ENCODE results near the gene LIMCH1.
"Not testable (repeated sequence)": the region's sequence is repeated elsewhere in the genome, so short reads cannot be mapped to it uniquely, and the experiment has no call there.

The LIMCH1 gene

DNA sequence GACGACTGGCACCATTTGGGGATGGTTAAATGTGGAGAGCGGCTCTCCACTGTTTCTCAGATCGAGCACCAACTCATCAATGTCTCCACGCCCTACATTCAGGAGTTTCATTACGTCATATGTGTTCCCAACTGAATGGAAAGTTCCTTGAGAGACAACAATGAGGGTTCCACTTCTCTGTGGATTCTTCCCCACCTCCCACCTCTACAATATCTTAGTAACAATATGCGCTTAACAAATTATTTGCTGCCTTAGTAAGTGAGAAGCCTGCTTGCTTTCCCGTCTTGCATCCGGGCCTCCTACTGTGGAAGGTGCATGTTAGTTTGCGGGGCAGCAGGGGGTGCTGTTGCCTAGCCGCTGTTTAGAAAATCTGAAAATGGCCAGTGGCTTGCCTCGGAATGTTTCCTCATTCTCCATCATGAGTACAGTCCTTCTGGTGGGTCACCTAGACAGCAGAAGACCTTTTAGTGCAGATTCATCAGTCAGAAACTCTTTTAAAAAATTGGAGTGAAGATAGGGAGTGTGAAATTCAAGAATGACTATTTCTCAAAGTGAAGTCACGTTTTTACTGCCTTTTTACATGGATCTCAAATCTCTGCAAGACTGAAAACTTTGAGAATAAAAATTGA lies 154.9 kb downstream of the LIMCH1 start:
- DNase-seq = peak; percentile 55

DNA sequence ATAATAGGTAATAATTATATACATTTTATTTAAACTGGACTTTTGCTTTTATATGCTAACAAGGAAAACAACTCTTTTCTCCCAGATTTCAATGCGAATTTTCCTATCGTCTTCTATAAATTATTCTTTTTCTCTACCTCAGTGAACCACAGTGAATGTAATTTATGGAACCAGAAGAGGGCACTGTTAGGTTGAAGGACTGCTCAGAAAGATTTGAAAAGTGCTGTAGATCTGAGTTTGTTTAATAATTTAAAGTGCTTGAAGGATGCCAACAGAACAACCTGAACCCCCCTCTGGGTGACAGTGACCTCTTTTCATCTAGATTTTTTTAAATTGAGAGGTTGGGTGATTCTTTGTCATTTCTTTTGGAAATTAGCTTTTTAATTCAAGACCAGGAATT lies 155.7 kb downstream of the LIMCH1 start:
- DNase-seq = peak; percentile 23

DNA sequence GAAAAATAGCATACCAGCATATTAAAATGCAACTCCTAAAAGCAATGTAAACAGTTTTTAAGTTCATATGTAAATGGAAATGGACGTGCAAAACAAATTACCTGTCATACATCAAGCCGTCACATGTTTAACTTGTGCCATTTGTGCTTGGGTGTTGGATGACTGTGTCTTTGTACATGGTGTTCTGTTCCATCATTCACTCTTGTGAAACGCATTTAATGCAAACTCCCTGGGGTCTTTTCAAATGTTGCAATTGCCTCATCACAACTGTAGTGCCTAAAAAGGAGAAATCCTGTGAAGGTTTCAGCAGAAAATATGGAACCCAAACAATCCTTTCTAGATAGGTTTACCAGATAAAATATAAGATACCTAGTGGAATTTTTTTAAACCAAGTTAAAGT lies 158.2 kb downstream of the LIMCH1 start:
- no peak for DNase-seq

DNA sequence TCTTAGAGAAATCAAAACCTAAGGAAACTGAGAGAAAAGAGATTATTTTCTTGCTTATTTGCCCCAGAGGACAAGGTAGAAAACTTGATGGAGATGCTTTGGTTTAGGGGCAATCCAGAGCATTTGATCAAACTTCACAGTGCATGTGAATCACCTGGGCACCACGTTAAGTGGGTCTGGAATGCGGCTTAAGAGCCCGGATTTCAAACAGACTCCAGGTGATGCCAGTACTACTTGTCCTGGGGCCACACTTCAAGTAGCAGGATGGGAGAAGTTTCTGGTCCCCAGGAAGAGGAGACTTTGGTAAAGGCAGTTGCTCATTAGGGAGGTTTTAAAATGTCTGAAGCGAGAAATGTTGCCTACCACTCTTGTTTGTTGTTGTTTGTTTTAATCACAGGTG lies 158.8 kb downstream of the LIMCH1 start:
- DNase-seq = no peak

DNA sequence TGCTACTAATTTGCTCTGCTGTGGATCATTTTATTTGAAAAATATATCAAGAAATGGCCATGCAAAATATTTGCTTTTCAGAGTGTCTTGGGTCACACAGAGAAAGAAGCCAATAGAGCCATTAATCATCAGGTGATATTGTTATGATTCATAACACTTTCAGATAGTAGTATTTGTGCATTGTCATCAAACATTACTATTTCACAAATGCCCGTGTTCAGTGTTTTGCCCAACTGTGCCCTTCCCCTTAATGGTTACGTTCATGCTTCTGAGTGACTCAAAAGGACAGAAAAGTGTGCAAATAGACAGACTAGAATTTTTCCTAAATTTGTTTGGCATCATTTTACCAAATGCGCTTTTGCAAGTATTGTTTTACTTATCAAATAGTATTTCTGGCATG lies 164.0 kb downstream of the LIMCH1 start:
- no peak for DNase-seq

DNA sequence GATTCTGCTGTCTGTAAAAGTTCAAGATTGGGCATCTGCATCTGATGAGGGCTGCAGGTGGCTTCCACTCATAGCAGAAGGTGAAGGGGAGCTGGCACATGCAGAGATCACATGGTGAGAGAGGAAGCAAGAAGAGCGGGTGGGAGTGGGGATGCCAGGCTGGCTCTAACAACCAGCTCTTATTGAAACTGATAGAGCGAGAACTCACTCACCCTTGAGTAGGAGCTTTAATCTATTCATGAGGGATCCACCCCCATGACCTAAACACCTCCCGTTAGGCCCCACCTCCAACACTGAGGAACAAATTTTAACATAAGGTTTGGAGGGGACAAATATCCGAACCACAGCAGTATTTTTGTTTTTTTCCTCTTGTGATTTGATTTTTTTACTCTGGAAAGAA lies 164.8 kb downstream of the LIMCH1 start:
- DNase-seq = no peak

DNA sequence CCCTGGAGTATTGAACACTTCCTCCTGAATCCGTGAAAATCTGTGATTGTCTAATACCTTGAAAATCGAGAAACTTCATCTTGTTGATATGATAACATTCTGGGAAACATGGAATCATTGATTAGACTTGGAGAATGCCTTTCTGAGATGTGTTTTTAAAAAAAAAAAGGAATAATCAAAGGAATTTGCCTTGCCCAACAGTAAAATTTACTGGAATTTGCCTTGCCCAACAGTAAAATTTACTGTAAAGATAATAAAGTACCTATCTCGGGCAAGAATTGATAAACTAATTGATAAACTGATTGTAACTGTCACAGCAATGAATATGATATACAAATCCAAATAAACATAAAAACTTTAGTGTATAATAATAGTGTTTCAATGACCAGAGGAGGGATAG lies 165.8 kb downstream of the LIMCH1 start:
- no peak for DNase-seq

DNA sequence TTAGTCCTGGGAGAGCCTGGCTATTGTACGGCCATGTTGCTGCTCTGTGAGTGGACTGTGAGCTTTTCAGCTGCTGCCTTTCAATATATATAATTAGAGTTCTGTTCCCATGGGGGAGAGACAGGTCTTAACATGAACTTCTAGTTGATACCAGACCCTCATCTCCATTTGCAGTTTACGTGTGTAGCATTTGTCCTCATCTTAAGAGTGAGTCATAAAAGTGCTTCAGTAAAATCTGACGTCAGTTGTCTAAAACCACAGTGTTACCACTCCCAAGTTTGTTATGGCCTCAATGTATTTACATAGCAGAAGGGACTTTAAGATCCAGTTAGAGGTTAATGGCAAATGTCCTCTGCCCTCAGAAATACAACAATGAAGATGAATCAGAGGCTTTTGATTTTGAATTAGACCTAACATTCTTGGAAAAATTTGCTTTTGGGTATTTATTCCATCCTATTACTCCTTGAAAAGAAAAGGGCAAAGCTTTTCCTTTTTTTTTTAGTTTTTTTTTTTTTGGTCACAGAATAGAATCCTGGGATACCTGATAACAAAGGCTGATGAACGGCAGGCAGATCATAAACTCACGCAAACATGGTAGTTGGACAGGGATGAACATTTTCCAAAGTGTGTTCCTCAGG lies 172.0 kb downstream of the LIMCH1 start:
- no peak for DNase-seq

DNA sequence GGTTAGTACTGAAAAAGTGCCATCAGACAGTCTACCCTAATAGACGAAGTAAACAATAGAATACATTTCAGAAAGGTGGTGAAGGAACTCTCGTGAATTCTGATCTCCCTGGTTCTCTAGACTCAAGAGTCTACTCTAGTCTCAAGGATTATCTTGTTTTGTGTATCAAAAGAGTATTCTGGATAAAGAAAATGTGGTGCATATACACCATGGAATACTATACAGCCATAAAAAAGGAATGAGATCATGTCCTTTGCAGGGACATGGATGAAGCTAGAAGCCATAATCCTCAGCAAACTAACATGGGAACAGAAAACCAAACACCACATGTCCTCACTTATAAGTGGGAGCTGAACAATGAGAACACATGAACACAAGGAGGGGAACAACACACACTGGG lies 173.7 kb downstream of the LIMCH1 start:
- not testable (repeated sequence) for DNase-seq

DNA sequence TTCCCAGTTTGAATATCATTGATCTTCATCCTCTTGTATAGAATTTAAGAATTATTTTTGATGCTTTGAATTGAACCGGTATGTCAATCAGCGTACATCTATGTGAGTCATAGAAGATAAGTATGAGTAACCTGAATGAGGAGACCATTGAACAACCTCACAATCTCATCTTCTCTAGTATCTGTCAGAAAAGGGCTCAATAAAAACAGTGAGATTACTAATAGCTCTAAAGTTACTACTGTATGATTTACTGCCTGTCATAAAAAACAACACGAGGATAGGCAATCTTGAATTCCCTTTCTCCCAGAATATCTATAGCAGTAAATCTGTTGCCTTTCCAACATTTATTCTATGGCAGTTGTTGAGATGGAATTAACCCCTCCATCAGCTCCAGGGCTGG lies 174.5 kb downstream of the LIMCH1 start:
- DNase-seq = no peak

DNA sequence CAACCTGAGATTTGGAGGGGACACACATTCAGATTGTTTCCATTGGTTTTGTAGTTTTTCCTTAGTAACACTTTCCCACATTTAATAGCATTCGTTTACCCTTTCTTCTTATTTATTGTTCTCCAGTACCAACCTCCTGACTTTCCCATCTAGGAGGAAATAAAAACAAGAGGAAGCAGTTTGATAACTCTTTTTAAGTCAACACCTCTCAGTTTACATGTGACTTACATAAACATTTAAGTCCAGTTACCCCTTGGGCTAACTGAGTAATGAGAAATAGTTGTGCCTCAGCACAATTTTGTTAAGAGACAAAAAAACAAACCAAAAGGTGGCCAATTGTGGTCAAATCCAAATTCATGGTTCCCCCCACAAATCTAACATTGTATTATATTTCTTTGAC lies 175.8 kb downstream of the LIMCH1 start:
- no peak for DNase-seq

DNA sequence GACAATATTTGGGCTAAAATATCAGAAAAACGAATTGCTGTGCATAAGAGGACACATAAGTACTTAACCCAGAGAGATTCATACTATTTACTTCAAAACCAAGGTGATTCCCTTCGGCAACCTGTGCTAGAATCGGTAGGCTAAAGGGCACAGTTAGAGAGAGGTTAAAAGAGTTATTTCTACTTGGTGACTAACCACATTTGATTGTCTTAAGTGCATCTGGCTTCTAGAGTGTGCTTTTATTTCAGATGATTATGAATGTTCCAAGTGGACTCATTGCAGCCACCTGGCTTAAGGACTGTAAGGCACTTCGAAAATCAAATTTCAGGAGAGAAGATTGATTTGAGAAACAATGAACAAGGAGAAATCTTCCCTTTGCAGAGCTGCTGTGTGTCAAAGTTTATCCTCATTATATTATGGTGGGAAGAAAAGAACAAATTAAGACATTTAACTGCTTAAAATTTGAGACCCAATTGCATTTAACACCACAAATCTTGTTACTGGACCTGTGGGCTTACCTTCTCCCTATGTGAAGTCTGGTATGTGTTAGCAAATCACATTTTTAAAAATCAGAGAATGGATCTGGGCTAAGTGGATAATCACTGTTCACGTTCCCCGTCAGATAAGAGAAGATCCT lies 176.5 kb downstream of the LIMCH1 start:
- no peak for DNase-seq

DNA sequence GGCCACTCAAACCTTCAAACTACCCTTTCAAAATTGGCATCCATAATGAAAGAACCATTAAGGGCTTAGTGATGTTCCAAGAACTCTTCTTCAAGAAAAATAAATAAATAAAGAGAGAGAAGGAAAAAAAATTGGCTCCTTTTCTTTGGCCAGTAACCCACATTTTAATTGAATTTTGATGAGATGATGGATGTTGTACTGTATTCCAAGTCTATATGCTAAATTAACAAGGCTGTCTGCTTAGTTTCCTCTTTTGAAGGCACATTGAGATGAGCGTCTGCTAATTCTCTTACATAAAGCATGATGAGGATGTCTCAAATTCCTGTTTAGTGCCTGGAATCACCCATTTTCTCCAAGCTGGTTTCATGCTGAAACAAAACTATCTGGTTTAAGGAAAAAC lies 177.2 kb downstream of the LIMCH1 start:
- DNase-seq = no peak

DNA sequence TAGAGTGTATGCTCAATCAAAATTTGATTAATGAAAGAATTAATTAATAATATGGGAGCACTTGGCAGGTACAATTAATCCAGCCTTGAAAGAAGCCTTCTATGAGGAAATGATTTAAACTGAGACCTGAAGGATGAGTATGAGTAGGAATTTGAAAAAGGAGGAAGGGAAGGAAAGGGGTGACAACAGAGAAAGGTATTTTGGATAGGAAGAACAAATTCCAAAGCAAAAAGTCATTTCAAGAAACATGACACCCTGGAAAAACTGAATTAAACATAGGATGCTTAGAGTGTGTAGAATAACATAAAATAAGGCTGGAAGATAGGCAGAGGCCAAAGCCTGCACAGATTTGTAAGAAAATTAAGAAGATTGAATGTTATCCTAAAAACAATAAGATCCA lies 180.9 kb downstream of the LIMCH1 start:
- DNase-seq = no peak

DNA sequence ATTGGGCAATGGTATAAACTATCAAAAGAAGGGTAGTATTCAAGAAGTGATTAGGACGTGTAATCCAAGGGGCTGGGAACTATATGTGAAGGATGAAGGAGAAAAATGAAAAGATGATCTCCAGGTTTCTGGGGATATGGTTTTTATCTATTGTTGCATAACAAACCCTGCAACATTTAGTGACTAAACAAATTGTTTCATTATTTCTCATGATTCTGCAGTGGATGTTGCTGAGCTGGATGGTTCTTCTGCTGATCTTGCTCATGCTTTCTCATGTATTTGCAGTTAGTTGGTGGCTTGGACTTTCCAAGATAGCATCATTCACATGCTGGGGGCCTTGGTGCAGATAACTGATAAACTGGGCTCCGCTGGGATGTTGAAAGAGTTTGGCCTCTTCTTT lies 181.5 kb downstream of the LIMCH1 start:
- peak; percentile 11 for DNase-seq

DNA sequence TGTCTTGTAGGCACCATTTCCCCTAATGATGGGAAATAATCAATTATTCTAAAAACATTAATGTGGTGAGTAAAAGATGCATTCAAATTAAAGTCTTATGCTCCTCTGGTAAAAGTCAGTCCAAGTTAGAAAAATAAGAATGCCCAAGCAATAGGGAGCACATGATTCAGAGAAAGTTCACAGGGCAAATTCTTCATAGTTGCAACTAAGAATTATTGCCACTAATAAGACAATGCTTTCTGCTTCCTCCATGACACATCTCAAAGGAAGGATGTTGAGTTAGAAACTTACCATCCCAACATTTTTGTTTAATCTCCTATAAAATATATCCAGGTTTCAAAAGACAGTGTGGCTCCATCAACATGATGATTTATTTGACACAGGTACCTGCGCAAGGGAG lies 184.2 kb downstream of the LIMCH1 start:
- DNase-seq = no peak

DNA sequence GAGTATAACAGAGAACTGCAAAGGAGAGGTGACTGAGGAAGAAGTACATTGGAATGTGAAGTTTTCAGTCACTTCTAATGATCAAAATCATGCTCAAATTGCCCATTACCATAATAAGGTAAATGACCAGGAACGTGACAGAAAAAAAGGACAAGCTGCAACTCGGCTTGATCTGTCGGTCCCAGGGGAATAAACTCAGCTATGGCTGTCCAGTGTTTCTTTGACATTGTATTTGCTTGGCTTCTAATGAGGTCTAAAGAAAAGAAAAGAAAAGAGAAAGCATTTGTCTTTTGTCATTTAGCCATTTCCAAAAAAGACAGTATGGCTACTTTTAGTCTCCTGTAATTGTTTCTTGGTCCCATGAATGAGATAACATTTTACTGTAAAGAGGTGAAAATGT lies 185.3 kb downstream of the LIMCH1 start:
- no peak for DNase-seq

DNA sequence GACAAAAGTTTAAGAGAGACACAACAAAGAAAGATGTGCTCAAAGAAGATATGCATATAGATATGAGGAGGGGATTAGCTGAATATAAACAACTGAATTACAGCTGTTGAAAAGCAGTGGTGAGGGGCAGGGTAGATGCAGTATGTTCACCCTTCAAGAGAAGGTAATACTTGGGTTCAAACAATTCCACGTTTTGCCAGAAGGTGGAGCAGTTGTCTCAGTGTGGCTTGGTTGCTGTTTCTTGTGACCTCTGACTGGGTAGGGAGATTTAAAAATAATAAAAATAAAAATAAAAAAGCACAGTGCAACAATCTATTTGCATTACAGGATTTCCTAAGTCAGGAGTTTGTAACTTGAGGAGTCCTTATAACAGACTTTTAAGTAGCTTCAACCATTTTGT lies 187.3 kb downstream of the LIMCH1 start:
- no peak for DNase-seq

DNA sequence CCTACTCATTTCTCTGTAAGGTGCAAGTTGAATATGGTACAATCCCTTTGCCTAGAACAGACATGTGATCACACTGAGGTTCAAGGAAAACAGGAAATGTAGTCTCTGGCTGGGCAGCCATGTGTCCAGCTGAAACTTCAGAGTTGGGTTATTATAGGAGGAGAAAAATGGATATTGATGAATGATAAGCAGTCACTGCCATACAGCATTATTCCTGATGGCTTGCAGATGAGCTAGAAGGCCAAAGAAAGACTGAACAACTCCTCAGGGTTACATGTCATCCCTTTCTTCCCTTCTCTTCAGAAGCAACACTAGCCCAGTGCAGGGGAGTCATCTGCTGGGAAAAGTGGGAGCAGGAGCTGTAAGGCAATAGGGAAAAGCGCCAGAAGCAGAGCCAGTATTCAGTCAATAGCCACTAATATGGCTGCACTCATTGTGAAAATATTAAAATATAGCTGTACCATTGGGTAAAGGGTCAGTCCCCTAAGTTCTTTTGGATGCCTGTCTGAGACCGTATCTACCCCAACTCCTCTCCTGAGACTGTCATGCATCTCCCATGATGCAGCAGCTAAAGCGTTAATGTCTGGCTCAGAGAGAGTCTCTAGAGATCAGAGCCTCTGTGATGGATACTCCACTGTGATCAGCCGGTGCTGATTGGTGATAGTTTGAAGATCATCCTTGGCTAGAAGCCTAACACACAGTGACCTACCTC lies 190.1 kb downstream of the LIMCH1 start:
- DNase-seq = no peak

DNA sequence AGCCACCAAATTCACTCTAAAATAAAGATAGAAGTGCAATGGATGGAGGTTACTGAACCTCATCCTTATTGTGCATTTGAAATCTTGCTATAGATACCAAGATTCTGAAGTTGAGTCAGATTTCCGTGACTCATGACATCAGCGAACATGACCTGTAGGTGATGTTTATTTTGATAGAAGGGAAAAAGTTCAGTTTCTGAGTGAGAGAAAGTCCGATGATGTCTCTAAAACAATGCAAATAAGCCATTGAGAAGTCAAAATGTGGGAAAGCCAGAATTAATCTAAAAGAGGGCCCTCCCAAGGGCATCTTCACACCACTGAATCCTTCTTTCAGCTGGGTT lies 190.6 kb downstream of the LIMCH1 start:
- no peak for DNase-seq

DNA sequence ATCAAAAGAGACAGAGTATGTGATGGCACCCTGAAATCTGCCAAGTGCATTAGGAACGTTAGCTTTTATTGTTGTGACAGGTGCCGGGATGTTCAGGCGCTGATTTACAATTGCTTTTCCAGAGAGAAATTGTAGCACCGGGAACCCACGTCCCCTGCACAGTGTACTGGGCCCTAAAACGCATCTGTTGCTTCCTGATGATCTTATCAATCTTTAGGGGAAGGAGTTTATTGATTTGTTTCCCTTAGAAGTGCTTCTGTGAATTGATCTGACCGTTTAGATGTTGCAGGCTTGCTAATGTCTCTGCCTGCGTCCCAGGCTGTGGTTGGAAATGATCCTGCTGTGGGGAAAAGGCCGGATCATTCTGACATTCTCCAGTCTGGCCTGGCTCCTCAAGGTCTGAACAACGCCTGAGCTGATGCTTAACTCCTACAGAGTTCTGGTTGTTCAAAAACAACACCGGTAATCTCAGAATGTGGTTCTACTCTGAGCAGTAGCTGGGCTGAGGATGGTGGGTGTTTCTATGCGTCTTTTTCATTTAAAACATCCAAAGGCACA lies 193.7 kb downstream of the LIMCH1 start:
- DNase-seq = no peak

DNA sequence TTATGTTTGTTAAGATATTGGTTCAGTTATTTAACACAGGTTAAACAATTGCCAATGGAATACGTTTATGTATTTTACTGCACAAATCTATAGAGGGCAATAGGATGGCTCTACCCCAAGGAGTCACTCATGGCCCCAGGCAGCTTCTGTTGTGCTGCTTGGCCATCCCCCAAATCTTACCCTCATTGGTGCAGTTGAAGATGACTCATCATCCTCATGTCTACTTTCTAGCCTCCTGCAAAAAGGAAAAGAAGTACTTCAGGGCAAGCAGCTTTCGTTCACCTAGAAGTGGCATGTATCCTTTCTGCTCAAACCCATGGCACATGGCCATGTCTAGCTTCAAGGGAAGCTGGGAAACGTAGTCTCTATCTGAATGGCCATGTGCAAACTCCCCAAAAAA lies 196.4 kb downstream of the LIMCH1 start:
- no peak for DNase-seq

DNA sequence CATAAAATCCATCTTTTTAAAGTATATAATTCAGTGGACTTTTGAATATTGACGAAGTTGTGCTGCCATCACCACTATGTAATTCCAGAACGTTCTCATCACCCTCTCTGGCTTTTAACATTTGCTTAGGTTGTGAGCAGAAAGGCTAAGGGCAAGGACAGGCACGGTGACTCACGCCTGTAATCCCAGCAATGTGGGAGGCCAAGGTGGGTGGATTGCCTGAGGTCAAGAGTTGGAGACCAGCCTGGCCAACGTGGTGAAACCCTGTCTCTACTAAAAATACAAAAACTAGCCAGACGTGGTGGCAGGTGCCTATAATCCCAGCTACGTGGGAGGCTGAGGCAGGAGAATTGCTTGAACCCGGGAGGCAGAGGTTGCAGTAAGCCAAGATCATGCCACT lies 199.5 kb downstream of the LIMCH1 start:
- DNase-seq = not testable (repeated sequence)

DNA sequence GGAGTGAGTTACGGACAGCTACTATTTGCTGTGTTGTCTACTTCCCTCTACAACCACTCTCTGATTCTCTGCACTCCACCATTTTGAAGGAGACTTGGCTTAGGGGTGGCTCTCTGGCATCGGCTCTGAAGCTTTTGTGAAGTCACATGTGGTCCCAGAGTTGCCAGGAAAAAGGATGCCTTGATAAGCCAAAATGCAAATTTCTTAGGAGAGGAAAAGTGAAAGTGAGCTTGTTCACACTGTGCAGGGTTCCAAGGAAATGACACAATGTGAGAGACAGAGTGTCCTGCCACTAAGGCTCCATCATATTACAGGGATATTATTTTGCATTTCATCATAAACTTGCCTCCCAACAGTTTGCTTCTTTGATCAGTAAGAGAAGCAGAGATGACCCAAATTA lies 203.4 kb downstream of the LIMCH1 start:
- DNase-seq = no peak

Data from activated CD4-positive, alpha-beta T cell treated with anti-CD3 and anti-CD28 coated beads, Interleukin-10, Interleukin-2, amounts not matched to agents 100 ng/mL and 50 ng/mL, durations not matched to agents 16 hours and 8 hours (primary cell).